ENCODE measurements around the gene NELFB.

Gene NELFB

GRCh38 chr9:137294681-137295237 is 39.6 kb downstream of the NELFB start:
- DNase-seq = no peak

GRCh38 chr9:137295238-137295811 is 40.2 kb downstream of the NELFB start:
- no peak for DNase-seq

GRCh38 chr9:137295849-137296669 is 40.9 kb downstream of the NELFB start:
- no peak for DNase-seq

- no peak for DNase-seq
Observed at GRCh38 chr9:137296670-137297664, 41.8 kb downstream of the NELFB start.

GRCh38 chr9:137297966-137298365 is 42.8 kb downstream of the NELFB start:
- no peak for DNase-seq

- no peak for DNase-seq
Observed at GRCh38 chr9:137298401-137299202, 43.5 kb downstream of the NELFB start.

- DNase-seq = no peak
Observed at GRCh38 chr9:137299203-137299565, 44.1 kb downstream of the NELFB start.

GRCh38 chr9:137299938-137300337 is 44.8 kb downstream of the NELFB start:
- no peak for DNase-seq

- peak; percentile 61 for DNase-seq
Observed at GRCh38 chr9:137300567-137301080, 45.5 kb downstream of the NELFB start.

GRCh38 chr9:137301081-137301947 is 46.2 kb downstream of the NELFB start:
- peak; percentile 76 for DNase-seq

- peak; percentile 90 for DNase-seq
Observed at GRCh38 chr9:137302118-137302448, 47.0 kb downstream of the NELFB start, which contains the start of gene NRARP. NRARP (minus strand) TSS chr9:137302271; CDS start chr9:137301928, 343 bp downstream.

GRCh38 chr9:137302449-137303150 is 47.5 kb downstream of the NELFB start:
- peak; percentile 85 for DNase-seq

- DNase-seq = peak; percentile 58
Observed at GRCh38 chr9:137303151-137303892, 48.2 kb downstream of the NELFB start.

GRCh38 chr9:137303893-137304382 is 48.8 kb downstream of the NELFB start:
- no peak for DNase-seq

- DNase-seq = peak; percentile 64
Observed at GRCh38 chr9:137304383-137305059, 49.4 kb downstream of the NELFB start.

GRCh38 chr9:137305060-137305797 is 50.1 kb downstream of the NELFB start:
- peak; percentile 72 for DNase-seq

GRCh38 chr9:137305798-137306065 is 50.6 kb downstream of the NELFB start:
- no peak for DNase-seq
